ENCODE data around the gene ISM2. TPM values are rescaled to one million over a fixed set of nuclear protein-coding genes. Genes with fewer than 3 reads are reported as not detected.
A peak's percentile ranks its signal among the peaks of the same experiment; 100 is the strongest.

ISM2 gene
- total and polyA plus RNA-seq, 2 of the 13 experiments (the other 11 are each of a cell fraction or from before 2014, with no cell fraction given), result 1.8 to 40.7 TPM

DNA sequence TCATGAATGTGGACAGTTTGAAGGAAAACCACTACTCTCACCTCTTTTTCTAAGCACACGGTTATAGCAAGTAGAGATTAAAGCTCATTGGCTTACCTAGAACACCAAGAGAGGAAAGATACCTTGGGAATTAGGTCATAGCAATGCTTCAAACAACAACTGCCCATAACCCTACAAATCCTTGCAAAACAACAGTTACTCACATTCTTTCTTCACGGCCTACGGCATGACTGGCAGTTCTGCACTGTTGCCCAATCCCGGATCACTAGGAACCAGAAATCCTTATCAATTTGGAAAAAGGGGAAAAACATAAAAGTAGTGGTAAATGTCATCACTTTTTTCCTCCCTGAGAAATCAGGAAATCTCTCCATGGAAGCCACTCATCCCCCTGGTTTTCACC is 9.6 kb upstream of the ISM2 start (continued):
- TF ChIP-seq, protein P1, sequence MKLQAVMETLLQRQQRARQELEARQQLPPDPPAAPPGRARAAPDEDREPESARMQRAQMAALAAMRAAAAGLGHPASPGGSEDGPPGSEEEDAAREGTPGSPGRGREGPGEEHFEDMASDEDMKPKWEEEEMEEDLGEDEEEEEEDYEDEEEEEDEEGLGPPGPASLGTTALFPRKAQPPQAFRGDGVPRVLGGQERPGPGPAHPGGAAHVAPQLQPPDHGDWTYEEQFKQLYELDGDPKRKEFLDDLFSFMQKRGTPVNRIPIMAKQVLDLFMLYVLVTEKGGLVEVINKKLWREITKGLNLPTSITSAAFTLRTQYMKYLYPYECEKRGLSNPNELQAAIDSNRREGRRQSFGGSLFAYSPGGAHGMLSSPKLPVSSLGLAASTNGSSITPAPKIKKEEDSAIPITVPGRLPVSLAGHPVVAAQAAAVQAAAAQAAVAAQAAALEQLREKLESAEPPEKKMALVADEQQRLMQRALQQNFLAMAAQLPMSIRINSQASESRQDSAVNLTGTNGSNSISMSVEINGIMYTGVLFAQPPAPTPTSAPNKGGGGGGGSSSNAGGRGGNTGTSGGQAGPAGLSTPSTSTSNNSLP (IDR thresholded peaks at IDR 0.05; ENCODE audit: low read depth, low read length), result 0 out of 2 replicates have a peak, but pooled peaks have one; percentile 32
- peak; percentile 4; the same call in 1 of the 2 replicates for TF ChIP-seq SMC3 (IDR thresholded peaks at IDR 0.05; ENCODE audit: low read length)
- TF ChIP-seq MEF2D (CRISPR knock-in tag; IDR thresholded peaks at IDR 0.05), result no peak
- no peak for TF ChIP-seq SOX13 (IDR thresholded peaks at IDR 0.05)
- TF ChIP-seq SOX13 (CRISPR knock-in tag; conservative IDR thresholded peaks at IDR 0.05 in 1 of 2, IDR thresholded peaks at IDR 0.05 in 1 of 2), result peak in 1 of 2 experiments; percentile 47; a peak in 1 of 4 replicates
- no peak for TF ChIP-seq GATA4 (IDR thresholded peaks at IDR 0.05; ENCODE audit: borderline replicate concordance, low read depth)
- no peak for TF ChIP-seq MTF2 (CRISPR knock-in tag; IDR thresholded peaks at IDR 0.05; ENCODE audit: borderline replicate concordance)
- no peak for TF ChIP-seq MIXL1 (CRISPR knock-in tag; IDR thresholded peaks at IDR 0.05)
- no peak for TF ChIP-seq ELF1 (CRISPR knock-in tag; IDR thresholded peaks at IDR 0.05)
- TF ChIP-seq HMG20A (CRISPR knock-in tag; IDR thresholded peaks at IDR 0.05; ENCODE audit: borderline replicate concordance), result peak; percentile 72
- no peak for TF ChIP-seq FOSL1 (CRISPR knock-in tag; IDR thresholded peaks at IDR 0.05; ENCODE audit: borderline replicate concordance)
- TF ChIP-seq, protein P2, sequence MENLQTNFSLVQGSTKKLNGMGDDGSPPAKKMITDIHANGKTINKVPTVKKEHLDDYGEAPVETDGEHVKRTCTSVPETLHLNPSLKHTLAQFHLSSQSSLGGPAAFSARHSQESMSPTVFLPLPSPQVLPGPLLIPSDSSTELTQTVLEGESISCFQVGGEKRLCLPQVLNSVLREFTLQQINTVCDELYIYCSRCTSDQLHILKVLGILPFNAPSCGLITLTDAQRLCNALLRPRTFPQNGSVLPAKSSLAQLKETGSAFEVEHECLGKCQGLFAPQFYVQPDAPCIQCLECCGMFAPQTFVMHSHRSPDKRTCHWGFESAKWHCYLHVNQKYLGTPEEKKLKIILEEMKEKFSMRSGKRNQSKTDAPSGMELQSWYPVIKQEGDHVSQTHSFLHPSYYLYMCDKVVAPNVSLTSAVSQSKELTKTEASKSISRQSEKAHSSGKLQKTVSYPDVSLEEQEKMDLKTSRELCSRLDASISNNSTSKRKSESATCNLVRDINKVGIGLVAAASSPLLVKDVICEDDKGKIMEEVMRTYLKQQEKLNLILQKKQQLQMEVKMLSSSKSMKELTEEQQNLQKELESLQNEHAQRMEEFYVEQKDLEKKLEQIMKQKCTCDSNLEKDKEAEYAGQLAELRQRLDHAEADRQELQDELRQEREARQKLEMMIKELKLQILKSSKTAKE (CRISPR knock-in tag; IDR thresholded peaks at IDR 0.05; ENCODE audit: borderline replicate concordance), result no peak
- TF ChIP-seq, protein P3, sequence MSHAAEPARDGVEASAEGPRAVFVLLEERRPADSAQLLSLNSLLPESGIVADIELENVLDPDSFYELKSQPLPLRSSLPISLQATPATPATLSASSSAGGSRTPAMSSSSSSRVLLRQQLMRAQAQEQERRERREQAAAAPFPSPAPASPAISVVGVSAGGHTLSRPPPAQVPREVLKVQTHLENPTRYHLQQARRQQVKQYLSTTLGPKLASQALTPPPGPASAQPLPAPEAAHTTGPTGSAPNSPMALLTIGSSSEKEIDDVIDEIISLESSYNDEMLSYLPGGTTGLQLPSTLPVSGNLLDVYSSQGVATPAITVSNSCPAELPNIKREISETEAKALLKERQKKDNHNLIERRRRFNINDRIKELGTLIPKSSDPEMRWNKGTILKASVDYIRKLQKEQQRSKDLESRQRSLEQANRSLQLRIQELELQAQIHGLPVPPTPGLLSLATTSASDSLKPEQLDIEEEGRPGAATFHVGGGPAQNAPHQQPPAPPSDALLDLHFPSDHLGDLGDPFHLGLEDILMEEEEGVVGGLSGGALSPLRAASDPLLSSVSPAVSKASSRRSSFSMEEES (CRISPR knock-in tag; IDR thresholded peaks at IDR 0.05), result no peak
- TF ChIP-seq NR1H2 (CRISPR knock-in tag; IDR thresholded peaks at IDR 0.05; ENCODE audit: borderline replicate concordance, low read depth), result no peak
- no peak for TF ChIP-seq ZSCAN31 (CRISPR knock-in tag; IDR thresholded peaks at IDR 0.05; ENCODE audit: low read depth)
- peak; percentile 56; the same call in 1 of the 2 replicates for TF ChIP-seq GATAD2A (CRISPR knock-in tag; IDR thresholded peaks at IDR 0.05)
- TF ChIP-seq NFRKB (IDR thresholded peaks at IDR 0.05), result no peak
- no peak for TF ChIP-seq MXI1 (IDR thresholded peaks at IDR 0.05; ENCODE audit: borderline replicate concordance, low read depth, low read length)
- TF ChIP-seq, protein P4, sequence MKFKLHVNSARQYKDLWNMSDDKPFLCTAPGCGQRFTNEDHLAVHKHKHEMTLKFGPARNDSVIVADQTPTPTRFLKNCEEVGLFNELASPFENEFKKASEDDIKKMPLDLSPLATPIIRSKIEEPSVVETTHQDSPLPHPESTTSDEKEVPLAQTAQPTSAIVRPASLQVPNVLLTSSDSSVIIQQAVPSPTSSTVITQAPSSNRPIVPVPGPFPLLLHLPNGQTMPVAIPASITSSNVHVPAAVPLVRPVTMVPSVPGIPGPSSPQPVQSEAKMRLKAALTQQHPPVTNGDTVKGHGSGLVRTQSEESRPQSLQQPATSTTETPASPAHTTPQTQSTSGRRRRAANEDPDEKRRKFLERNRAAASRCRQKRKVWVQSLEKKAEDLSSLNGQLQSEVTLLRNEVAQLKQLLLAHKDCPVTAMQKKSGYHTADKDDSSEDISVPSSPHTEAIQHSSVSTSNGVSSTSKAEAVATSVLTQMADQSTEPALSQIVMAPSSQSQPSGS (CRISPR knock-in tag; IDR thresholded peaks at IDR 0.05), result peak; percentile 77
- TF ChIP-seq SRSF1 (optimal IDR thresholded peaks at IDR 0.05; ENCODE audit: low read depth, low read length), result no peak
- TF ChIP-seq, protein P5, sequence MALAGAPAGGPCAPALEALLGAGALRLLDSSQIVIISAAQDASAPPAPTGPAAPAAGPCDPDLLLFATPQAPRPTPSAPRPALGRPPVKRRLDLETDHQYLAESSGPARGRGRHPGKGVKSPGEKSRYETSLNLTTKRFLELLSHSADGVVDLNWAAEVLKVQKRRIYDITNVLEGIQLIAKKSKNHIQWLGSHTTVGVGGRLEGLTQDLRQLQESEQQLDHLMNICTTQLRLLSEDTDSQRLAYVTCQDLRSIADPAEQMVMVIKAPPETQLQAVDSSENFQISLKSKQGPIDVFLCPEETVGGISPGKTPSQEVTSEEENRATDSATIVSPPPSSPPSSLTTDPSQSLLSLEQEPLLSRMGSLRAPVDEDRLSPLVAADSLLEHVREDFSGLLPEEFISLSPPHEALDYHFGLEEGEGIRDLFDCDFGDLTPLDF (CRISPR knock-in tag; IDR thresholded peaks at IDR 0.05), result no peak

Measured in HepG2 (cell line).